Posterior vena cava (tissue), 2 donors: Measurements from ENCODE around the gene GRIK5. TPM values are rescaled to one million over a fixed set of nuclear protein-coding genes. Genes with fewer than 3 reads are reported as not detected.
"Not testable (repeated sequence)": the region's sequence is repeated elsewhere in the genome, so short reads cannot be mapped to it uniquely, and the experiment has no call there.

Experiments
- DNase-seq: peaks from one replicate; pipeline ENCODE4 v3.0.0-alpha.2; 2020; ENCODE audit warnings: low spot score
- intact Hi-C, 2 donors: fragments of 100-400 bp; cut with DNase I; formaldehyde crosslinking; loops; one replicate each; pipeline versions ENCODE4 v1.14.1 to v1.14.2; 2022 to 2023
- total RNA-seq, 2 donors: library from RNA; stranded (reverse); fragmentation: NEBNext Ultra II Directional; extraction: Animal tissue kit (Norgen Biotek cat#: 25700); gene quantifications; one replicate each; pipeline ENCODE4 v1.2.1, GENCODE V29; 2021
- donor health status: DM: yes; HTN: yes; CAD: no.
- donor health status: DM: yes; HTN: yes; CAD: no.

GRIK5 gene
- total RNA-seq, 2 donors from 2014 or later: 11.3 to 13.4 TPM

- intact Hi-C loops: no loop called here
- no peak for DNase-seq
Measured at GRCh38 chr19:42030645-42031440, 39.2 kb downstream of the GRIK5 start.

- intact Hi-C loops: no loop called here
- no peak for DNase-seq
Measured at GRCh38 chr19:42028304-42029216, 41.4 kb downstream of the GRIK5 start.

GRCh38 chr19:42024622-42025111, 45.3 kb downstream of the GRIK5 start:
- intact Hi-C loops: no loop called here

GRCh38 chr19:42023943-42024260, 46.1 kb downstream of the GRIK5 start:
- DNase-seq: no peak
- intact Hi-C loops: no loop called here

More at GRCh38 chr19:42024622-42025111, 45.3 kb downstream of the GRIK5 start:
- DNase-seq: no peak

DNA sequence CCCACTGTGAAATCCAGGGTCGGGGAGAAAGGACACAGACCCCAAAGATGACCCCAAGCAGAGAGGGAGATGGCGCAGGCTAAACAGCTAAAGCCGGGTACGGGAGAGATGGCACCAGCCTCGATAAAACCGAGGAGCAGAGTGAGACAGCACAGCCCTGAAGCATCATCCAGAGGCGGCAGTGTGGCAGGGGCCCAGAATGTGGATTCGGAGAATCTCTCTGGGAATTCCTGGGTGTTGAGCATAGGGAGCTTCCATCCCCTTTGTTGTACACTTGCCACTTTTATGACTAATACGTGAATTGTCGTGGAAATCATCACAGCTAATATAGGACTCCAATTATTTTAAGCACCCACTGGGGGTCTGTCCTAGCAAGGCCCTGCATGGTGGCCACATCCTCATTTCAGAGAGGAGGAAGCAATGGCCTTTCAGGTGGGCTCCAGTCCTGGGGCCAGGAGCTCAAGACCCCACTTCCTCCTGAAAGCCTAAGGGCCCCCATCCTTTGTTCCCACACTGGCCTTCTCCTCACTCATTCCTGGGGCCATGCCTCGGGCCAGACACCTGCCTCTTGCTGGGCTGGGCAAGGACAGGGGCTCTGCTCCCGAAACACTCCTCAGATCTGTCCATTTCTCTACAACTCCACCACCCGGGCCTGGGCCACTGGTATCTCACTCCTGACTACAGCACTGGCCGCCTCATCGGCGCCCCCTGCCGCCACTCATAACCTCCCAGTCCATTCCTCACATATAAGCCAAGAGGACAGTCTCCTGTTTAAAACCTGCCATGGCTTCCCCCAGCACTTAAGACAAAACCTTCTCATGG, 46.7 kb downstream of the GRIK5 start:
- intact Hi-C loops: no loop called here
- no peak for DNase-seq

GRCh38 chr19:42022616-42023015, 47.4 kb downstream of the GRIK5 start:
- intact Hi-C loops: no loop called here
- no peak for DNase-seq

DNA sequence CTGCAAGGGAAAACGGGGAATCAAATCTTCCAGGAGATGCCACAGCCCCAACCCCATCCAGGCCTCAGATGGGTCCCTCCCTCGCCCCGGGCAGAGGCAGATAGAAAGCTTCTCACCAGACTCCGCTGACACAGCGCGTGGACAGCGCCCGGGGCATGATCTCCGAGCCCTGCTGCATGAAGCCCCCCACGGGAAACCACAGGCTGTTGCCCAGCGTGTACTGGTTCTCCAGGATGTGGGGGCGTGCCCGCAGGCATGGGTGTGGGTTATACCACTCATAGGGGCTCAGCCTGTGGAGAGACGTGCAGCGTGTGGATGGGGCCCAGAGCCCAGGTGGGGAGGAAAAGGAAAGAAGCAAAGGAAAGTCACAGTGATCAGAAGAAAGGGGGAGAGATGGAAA, 48.8 kb downstream of the GRIK5 start:
- intact Hi-C loops: no loop called here
- no peak for DNase-seq

DNA sequence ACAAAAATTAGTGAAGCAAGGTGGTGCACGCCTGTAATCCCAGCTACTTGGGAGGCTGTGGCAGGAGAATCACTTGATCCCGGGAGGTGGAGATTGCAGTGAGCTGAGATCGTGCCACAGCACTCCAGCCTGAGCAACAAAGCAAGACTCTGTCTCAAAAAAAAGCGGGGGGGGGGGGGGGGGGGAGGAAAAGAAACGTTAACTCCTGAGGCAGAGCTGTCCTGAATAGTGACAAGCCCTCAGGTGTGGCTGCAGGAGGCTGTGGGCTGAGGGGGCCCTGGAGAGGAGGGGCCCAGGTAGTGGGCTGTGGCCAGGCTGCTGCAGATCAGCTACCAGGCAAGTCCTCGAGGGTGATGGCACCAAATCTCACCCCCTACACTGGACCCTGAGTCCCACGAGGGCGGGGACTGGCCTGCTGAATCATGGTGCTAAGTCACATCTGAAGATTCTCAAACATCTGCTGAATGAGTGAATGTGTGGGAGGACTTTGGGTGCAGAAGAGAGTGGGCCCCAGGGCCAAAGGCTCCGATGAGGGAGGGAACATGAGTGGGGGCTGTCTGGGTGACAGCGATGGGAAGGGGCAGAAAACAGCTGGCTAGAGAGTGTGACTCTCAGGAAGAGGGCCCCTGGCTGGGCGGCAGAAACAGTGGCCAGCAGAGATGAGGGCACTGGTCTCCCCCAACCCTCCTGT, 51.4 kb downstream of the GRIK5 start:
- DNase-seq: no peak
- intact Hi-C loops: no loop called here

DNA sequence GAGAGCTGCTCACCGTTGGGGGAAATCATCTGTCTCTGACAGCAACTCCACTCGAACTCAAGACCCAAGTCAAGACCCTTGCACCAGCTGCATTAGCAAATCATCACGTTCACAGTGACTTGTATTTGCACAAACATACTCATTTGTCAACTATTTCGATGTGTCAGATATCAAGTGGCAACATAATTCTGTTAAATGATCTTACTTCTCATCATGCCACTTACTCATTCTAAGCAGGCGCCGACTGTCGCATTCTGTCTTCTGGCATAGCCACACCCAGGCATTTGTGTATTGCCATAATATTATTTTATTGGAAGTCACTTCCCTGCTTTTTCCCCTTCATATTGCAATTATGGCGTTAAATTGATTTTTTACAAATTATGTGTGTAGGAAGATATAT, 53.0 kb downstream of the GRIK5 start:
- intact Hi-C loops: no loop called here
- no peak for DNase-seq

DNA sequence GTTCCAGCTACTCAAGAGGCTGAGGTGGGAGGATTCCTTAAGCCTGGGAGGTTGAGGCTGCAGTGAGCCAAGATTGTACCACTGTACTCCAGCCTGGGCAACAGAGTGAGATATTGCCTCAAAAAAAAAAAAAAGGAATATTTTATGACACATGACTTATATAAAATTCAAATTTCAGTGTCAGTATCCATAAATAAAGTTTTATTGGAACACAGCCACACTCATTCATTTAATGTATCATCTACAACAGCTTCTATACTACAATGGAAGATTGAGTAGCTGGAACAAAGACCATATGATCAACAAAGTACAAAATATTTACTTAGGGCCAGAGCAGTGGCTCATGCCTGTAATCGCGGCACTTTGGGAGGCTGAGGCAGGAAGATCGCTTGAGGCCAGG, 57.3 kb downstream of the GRIK5 start:
- intact Hi-C loops, DNase-seq: not testable (repeated sequence)

DNA sequence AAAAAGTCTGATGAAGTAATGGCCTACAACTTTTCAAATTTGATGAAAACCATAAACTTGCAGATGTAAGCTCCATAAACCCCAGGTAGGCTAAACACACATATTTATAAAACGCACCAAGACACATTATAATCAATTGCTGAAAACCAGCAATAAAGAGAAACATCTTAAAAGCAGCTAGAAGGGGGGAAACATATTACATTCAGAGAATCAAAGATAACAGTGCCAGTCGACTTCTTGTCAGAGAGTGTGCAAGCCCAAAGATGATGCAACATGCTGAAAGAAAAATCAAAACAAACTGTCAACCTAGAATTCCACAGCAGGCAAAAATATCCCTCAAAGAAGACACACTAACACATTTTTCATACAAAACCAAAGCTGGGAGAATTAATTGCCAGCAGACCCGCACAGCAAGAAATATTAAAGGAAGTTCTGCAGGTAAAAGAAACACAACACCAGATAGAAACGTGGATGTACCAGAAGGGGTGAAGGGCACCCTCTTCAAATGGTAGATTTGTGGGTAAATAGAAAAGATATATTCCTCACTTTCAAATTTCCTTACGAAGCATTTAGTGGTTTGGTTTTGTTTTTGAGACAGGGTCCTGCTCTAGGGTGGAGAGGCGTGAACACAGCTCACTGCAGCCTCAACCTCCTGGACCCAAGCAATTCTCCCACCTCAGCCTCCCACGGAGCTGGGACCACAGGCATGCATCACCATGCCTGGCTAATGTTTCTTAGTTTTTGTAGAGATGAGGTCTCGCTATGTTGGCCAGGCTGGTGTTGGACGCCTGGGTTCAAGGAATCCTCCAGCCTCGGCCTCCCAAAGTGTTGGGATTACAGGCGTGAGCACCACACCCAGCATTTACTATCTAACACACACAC, 59.5 kb downstream of the GRIK5 start:
- no peak for DNase-seq

GRCh38 chr19:42006569-42006968, 63.4 kb downstream of the GRIK5 start:
- DNase-seq: no peak
- intact Hi-C loops: no loop called here

More for the DNA sequence above, 59.5 kb downstream of the GRIK5 start:
- intact Hi-C loops: no loop called here

DNA sequence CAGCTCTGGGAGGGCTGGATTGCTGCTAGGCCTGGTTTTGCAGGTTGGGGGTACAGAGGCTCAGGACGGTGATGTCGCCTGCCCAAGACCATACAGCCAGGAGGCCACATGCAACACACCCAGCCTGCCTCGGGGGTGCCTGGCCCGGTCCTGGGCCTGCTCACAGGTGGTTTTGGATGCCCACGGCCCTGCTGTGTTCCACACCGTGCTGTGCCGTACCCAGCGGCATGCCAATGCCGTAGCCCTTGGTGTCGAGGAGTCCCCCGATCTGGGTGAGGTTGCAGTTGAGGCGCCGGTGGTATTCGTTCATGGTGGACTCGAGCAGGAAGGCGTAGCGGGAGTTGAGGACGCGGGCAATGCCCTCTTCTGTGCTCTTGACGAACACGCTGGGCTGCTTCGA, 64.5 kb downstream of the GRIK5 start:
- no peak for DNase-seq
- intact Hi-C loops: no loop called here

DNA sequence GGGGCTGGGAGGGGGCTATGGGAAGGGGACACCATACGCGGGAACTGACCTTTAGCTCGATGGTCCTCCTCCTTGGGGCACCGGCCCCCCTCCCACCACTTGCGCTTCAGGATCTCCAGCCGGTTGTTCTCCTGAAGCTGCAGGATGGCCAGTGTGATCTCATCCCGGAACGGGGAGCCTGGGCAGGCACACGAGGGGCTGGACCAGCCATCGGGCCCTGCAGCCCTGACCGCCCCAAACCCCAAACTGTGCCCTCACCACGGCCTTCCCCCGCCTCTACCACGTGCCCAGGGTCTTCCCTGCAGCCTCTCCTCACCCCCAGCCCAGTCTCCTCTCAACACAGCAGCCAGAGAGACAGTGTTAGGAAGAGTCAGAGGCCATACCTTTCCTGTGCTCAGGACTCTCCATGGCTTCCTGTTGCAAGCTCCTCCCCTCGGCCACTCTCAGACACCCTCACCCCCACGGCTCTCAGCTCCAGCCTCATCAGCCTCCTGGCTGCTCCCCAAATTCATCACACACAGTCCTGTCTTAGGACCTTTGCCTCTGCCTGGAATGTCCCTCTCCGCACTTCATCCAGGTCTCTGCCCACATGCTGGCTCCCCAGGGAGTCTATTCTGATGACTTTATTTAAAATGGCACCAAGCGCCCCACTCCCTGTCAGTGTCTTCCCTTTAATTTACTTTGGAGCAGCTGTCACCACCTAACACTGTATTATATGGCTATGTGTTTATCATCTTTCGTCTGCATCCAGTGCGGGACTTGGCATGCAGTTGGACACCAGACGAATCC, 66.3 kb downstream of the GRIK5 start:
- intact Hi-C loops: no loop called here
- no peak for DNase-seq

- intact Hi-C loops: no loop called here
- DNase-seq: no peak
Measured at GRCh38 chr19:41999878-42000208, 70.2 kb downstream of the GRIK5 start.

- no peak for DNase-seq
- intact Hi-C loops: no loop called here
Measured at GRCh38 chr19:41999071-41999877, 70.7 kb downstream of the GRIK5 start.
